DMS53 (cell line): ENCODE data around the gene ISL2.
"Not testable (repeated sequence)": the region's sequence is repeated elsewhere in the genome, so short reads cannot be mapped to it uniquely, and the experiment has no call there.

Experiments used
- DNase-seq: peaks from one replicate; lab custom pipeline; 2025; lab: John Stamatoyannopoulos, UW

ISL2 gene

DNA sequence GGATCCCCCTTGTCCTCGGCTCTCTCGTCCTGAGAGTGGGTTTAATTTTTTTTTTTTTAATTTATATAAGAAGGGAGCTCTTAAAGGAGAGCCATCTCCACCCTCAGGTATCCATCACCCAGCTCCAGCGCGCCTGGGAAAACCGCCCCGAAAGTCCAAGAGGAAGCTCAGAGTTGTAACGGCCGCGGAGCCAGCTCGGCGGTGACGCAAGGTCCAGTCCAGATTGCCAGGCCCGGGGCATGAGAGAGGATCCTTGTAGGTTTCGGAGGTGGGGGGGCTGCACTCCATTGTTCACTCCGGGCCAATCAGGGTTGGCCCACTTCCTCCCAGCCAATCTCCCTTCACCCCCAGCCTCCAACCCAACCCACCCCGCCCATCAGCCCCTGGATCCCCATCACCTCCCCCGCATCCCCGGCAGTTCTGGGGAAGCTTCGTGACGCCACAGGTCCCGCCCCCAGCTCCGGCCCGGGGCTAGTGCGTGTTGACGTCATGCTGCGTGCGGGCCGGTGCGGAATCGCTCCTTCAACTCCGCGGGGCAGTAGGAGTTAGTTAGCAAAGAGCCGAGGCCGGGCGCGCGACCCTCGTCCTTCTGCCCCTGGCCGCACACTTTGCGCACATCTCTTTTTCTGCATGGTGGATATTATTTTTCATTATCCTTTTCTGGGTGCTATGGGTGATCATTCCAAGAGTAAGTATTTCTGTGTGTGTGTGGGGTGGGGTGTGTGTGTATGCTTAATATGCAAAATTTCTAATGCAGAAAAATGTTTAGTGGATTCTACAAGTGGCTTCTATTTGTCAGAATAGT, at the start of gene ISL2:
Gene ISL2 (plus strand): TSS at position 520 of the 805 bp plus-strand sequence. CDS start 111 bp downstream, at position 631.
- DNase-seq: peak; percentile 94

- DNase-seq: no peak
These were observed 47.0 kb upstream of the ISL2 start for GRCh38 chr15:76289582-76289981.

DNA sequence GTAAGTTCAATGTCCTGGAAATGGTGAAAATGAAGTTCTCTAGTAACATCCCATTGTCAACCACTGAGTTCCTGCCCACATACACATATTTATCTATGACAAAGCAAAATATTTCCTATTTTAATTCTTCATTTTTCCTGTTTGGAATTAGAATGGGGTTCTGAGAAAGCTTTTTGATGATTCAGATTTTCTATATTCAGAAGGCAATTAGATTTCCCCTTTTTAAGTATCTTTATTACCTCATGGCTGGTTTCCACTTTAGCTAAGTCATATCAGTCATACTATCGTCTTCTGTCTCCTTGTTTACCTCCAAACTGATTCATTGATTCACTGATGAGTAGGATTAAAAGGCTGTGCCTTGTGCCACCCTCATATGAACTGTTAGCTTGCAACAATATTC, 43.2 kb upstream of the ISL2 start:
- DNase-seq: no peak

- DNase-seq: not testable (repeated sequence)
These were observed 42.1 kb upstream of the ISL2 start for GRCh38 chr15:76294463-76294862.

DNA sequence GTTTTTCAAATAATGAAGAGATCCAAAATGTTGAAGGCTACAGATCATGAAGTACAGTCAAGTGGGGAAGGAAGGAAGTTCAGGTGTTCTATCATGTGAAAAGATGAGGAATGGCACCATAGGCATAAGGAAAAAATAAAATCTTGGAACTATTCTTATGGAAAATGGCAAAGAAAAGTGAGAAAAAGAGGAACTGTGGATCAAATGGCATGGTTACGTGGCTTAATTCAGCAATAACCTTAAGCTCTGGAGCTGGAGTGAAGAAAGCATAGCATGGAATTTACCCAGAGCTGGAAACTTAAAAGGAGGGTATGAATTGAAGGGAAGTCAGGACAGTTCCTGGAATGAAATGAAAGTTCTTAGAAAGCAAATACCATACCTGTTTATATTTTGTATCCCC, 39.7 kb upstream of the ISL2 start:
- no peak for DNase-seq

DNA sequence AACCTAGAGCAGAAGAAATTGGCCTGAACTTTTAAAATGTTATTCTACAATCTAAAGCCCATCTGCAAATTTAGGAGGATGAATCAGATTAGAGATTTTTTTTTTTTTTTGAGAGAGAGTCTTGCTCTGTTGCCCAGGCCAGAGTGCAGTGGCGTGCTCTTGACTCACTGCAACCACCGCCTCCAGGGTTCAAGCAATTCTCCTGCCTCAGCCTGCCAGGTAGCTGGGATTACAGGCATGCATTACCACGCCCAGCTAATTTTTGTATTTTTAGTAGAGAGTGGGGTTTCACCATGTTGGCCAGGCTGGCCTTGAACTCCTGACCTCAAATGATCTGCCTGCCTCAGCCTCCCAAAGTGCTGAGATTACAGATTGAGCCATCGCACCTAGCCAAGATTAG, 38.6 kb upstream of the ISL2 start:
- DNase-seq: not testable (repeated sequence)

DNA sequence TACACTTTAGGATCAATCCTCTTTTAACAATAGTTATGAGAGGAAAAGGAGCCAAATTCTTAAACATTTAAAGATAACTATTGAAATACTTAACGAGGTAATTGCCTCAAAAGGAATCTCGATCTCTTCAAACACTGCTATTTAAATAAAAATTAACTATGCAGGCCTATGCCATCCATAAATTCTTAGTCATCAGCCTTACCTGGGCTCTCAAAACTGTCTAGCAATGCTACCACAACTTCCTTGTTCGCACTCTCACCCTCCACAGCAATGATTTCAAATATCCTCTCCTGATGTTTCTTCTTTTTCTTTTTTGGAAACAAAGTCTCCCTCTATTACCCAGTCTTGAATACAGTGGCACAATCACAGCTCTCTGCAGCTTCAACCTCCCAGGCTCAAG, 37.6 kb upstream of the ISL2 start:
- DNase-seq: no peak

DNA sequence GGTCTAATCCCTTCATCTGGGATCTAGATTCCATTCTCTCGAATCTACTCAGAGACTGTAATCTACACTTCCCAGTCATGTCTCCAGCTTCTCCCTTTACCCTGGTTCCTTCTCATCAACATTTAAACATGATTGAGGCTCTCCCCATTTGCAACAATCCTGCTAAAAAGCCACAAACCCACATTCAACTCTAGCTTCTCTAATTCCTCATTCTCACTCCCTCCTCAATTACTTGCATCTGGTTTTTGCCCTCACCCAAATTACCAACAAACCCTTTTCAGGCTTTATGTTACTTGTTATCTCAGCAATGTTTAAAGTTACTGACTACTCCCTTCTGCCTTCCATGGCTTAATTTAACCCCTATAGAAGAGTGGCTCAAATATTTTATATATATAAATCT, 36.8 kb upstream of the ISL2 start:
- DNase-seq: no peak

DNA sequence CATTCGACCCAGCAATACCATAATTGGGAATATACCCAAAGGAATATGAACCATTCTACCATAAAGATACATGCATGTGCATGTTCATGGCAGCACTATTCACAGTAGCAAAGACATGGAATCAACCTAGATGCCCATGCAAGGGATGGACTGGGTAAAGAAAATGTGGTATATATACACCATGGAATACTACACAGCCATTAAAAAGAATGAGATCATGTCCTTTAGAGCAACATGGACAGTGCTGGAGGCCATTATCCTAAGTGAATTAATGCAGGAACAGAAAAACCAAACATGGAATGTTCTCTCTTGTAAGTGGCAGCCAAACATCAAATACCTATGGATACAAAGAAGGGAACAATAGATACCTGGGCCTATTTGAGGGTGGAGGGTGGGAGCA, 32.7 kb upstream of the ISL2 start:
- DNase-seq: no peak

- DNase-seq: peak; percentile 5
These were observed 26.8 kb upstream of the ISL2 start for GRCh38 chr15:76309601-76310330.

DNA sequence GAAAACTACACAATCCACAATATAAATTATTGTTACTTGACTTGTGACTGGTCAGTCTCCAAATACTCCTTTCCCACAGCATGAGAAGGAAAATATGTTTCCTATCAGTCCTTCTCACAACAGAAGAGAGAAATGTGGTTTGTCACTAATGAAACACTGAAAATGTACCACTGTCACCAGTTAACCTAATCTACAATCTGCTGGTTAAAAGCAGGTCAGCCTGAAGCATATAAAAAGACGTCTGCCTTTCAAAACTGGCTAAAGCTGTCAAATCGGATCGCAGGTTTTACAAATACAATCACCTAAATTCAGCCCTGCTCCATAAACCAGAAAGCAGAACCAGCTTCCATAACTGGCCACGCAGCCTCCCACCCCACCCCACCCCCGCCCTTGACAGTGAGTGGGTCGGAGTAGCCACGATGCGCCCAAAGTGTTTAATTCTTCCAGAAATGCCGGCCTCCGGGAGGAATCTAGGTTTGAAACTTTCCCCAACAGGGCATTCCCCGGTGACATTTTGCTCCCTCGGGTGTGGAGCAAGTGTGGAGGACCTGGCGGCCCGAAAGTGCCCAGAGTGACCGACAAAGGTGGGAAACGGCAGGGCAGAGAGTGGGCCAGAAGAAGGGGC, 26.0 kb upstream of the ISL2 start:
- DNase-seq: peak; percentile 53

GRCh38 chr15:76311100-76311953, 25.2 kb upstream of the ISL2 start, which contains the start of gene ETFA:
Gene ETFA, minus strand, starts transcription at chr15:76311469. Its CDS starts 81 bp downstream, at chr15:76311388.
- DNase-seq: peak; percentile 97

DNA sequence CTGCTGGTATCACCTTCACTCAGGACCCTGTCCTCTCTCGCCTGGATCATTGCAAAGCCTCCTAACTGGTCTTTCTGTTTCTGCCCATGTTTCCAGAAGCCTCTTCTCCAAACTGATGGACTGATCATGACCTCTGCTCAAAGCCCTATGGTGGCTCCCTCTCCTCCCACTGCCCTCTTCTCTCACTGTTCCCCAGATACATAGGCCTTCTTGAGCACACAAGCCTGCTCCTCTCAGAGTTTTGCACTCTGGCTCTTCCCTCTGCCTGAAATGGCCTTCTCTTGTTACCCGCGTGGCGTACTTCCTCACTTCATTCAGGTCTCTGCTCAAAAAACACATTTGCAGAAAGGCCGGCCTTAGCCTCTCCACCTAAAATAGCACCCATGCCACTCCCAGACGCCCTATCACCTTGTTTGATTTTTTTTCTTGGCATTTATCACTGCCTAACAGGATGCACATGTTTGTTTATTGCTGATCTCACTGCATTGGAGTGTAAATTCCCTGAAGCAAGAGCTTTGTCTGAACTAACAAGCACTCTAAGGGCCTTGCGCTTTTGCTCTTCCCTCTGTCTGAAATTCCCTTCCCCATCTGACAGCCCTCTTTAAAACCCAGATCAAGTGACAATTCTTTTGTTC, 23.9 kb upstream of the ISL2 start:
- peak; percentile 76 for DNase-seq

GRCh38 chr15:76313175-76313567, 23.4 kb upstream of the ISL2 start:
- DNase-seq: not testable (repeated sequence)

DNA sequence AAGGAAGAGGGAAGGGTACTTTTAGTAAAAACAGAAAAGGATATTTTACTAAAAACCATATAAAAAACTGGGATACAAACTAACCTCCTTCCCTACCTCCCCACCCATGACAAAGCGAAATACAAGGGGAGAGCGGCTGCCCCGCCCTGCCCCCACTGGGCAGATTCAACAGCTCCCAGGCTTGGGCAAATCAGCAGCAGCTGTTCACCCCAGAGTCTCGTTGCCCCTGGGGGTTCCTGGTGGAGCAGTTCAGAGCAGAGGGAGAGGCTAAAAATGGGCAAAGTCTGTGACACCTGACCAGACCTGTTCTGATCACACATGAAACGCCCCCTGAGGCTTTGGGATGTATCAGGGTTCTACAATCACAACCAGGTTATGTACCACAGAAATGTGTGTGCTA, 22.8 kb upstream of the ISL2 start:
- DNase-seq: no peak

DNA sequence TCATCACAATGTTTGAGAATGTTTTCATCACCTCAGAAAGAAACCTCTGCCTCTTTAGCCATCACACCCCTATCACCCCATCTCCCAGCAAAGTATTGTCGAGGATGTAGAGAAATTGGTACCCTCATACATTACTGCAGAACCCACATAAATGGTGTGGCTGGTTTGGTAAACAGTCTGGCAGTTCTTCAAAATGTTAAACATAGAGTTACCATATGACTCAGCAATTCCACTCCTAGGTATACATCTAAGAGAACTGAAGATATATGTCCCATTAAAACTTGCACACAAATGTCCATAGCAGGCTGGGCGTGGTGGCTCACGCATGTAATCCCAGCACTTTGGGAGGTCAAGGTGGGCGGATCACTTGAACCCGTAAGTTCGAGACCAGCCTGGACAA, 16.6 kb upstream of the ISL2 start:
- no peak for DNase-seq

DNA sequence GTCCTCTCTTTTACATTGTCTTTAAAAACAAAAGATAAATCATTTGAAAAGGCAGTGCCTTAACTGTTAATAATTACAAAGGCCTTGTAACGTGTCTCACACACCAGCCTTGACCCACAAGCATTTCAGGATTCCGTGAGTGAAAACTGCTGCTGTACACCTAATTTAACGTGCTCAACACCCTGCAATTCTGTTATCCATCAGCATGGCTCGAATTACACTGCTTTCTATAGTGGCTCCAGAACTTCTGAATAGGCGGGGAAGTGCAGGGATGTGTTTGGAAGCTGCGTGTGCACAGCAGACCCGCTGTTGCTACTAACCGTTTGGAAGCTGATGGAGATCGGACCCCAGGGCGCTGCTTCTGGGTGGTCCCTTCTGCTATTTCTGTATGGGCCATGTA, 15.4 kb upstream of the ISL2 start:
- no peak for DNase-seq

- no peak for DNase-seq
These were observed 15.0 kb upstream of the ISL2 start for GRCh38 chr15:76321602-76322001.

GRCh38 chr15:76324066-76324465, 12.5 kb upstream of the ISL2 start:
- DNase-seq: no peak

DNA sequence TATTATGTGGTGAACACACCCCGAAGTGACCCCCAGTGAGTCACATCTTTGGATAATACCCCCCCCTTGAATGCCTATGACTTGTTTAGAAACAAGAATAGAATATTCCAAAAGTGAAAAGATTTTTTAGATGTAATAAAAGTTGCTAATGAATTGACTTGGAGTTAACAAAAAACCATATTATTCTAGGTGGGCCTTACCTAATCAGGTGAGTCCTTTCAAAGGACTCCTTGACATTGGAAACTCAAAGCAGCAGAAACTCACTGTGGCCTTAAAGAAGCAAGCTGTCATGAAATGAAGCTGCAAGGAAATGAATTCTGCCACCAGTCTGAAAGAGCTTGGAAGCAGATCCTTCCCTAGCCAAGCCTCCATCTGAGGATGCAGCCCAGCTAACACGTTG, 10.9 kb upstream of the ISL2 start:
- no peak for DNase-seq
